OCI-LY7 (cell line): ENCODE data around the gene CNPY1. TPM values are rescaled to one million over a fixed set of nuclear protein-coding genes. Genes with fewer than 3 reads are reported as not detected.

Experiments
- BruUV-seq: library from RNA; stranded (reverse); fragments of 400-500 nt; replicated peaks from 2 replicates; lab custom pipeline; 2021; lab: Mats Ljungman, UMichigan
- CTCF ChIA-PET: fragments of 300-600 bp; sonication (Branson Sonifier 250); formaldehyde crosslinking; loops from one replicate; lab custom pipeline; 2022; ENCODE audit warnings: antibody characterized with exemption; ENCODE audit not compliant: unreplicated experiment; lab: Charles Lee
- POLR2A ChIA-PET: fragments of 300-600 bp; sonication (Branson Sonifier 250); formaldehyde crosslinking; loops from one replicate; lab custom pipeline; 2022; ENCODE audit warnings: antibody characterized with exemption; lab: Charles Lee
- DNase-seq: peaks from one replicate; pipeline ENCODE4 v3.0.0-alpha.2; 2015; ENCODE audit warnings: low spot score
- H2AFZ ChIP-seq: fragments of 200-600 bp; sonication (generic), shearing (Covaris generic); 2 replicates; pipeline ENCODE4 v1.6.1; 2014; ENCODE audit warnings: mild to moderate bottlenecking, antibody characterized with exemption, low read length, moderate library complexity
- H3K27ac ChIP-seq: fragments of 200-600 bp; sonication (generic); 2 replicates; pipeline ENCODE4 v1.5.1; 2014; ENCODE audit warnings: mixed run types, low read depth, mild to moderate bottlenecking, moderate library complexity, low read length, inconsistent platforms; ENCODE audit not compliant: poor library complexity, severe bottlenecking
- H3K36me3 ChIP-seq: fragments of 200-600 bp; sonication (generic); 2 replicates; pipeline ENCODE4 v1.6.1; 2014; ENCODE audit warnings: mild to moderate bottlenecking, antibody characterized with exemption, low read length, moderate library complexity, mixed read lengths; ENCODE audit not compliant: insufficient read depth
- H3K4me1 ChIP-seq: fragments of 200-600 bp; sonication (generic); 2 replicates; pipeline ENCODE4 v1.5.1; 2014; ENCODE audit warnings: mild to moderate bottlenecking, low read length; ENCODE audit not compliant: insufficient read depth, poor library complexity, severe bottlenecking
- H3K4me2 ChIP-seq: fragments of 200-600 bp; sonication (generic); 2 replicates; pipeline ENCODE4 v1.6.1; 2014; ENCODE audit warnings: mild to moderate bottlenecking, low read length
- H3K4me3 ChIP-seq: fragments of 200-600 bp; sonication (generic); 2 replicates; pipeline ENCODE4 v1.5.1; 2014; ENCODE audit warnings: mild to moderate bottlenecking, low read depth, low read length; ENCODE audit not compliant: poor library complexity, severe bottlenecking
- H3K79me2 ChIP-seq: fragments of 200-600 bp; sonication (generic); 2 replicates; pipeline ENCODE4 v1.6.1; 2016; ENCODE audit warnings: low read depth, mild to moderate bottlenecking, low read length, moderate library complexity, mixed read lengths; ENCODE audit not compliant: insufficient read depth
- H3K9me2 ChIP-seq: fragments of 200-600 bp; sonication (generic); 2 replicates; pipeline ENCODE4 v1.6.1; 2016; ENCODE audit warnings: mild to moderate bottlenecking, low read length, mixed read lengths; ENCODE audit not compliant: insufficient read depth
- H3K9me3 ChIP-seq: fragments of 200-600 bp; sonication (generic); 2 replicates; pipeline ENCODE4 v1.6.1; 2014; ENCODE audit warnings: mild to moderate bottlenecking, mixed run types, low read length, mixed read lengths
- H4K20me1 ChIP-seq: fragments of 200-600 bp; sonication (generic); 2 replicates; pipeline ENCODE4 v1.6.1; 2014; ENCODE audit warnings: mild to moderate bottlenecking, antibody characterized with exemption, low read length, moderate library complexity, mixed read lengths; ENCODE audit not compliant: insufficient read depth
- EZH2phosphoT487 ChIP-seq: fragments of 200-600 bp; sonication (generic); IDR thresholded peaks from 2 replicates; pipeline ENCODE4 v1.6.1; 2018; ENCODE audit warnings: low read depth, borderline replicate concordance, mild to moderate bottlenecking, mixed run types, antibody characterized with exemption, low read length, moderate library complexity, mixed read lengths
- intact Hi-C: fragments of 100-400 bp; cut with micrococcal nuclease; formaldehyde crosslinking; loops from one replicate; pipeline ENCODE4 v1.10.0; 2022; ENCODE audit not compliant: unreplicated experiment
- total RNA-seq, 2 experiments: library from RNA; depleted of rRNA in 1 of 2; stranded (reverse); fragments of >200 nt in 1 of 2; shearing (Covaris generic) in 1 of 2; gene quantifications; 2 replicates each; pipeline ENCODE4 v1.2.3, GENCODE V29; 2014 to 2022
- TF ChIP-seq, protein P1 (sequence below): fragments of 200-600 bp; sonication (generic); conservative IDR thresholded peaks from 2 replicates; pipeline ENCODE4 v1.5.1; 2014; ENCODE audit warnings: mild to moderate bottlenecking, antibody characterized with exemption, low read length, moderate library complexity, mixed read lengths

The CNPY1 gene
- total RNA-seq, 2 experiments from 2014 or later: not detected

DNA sequence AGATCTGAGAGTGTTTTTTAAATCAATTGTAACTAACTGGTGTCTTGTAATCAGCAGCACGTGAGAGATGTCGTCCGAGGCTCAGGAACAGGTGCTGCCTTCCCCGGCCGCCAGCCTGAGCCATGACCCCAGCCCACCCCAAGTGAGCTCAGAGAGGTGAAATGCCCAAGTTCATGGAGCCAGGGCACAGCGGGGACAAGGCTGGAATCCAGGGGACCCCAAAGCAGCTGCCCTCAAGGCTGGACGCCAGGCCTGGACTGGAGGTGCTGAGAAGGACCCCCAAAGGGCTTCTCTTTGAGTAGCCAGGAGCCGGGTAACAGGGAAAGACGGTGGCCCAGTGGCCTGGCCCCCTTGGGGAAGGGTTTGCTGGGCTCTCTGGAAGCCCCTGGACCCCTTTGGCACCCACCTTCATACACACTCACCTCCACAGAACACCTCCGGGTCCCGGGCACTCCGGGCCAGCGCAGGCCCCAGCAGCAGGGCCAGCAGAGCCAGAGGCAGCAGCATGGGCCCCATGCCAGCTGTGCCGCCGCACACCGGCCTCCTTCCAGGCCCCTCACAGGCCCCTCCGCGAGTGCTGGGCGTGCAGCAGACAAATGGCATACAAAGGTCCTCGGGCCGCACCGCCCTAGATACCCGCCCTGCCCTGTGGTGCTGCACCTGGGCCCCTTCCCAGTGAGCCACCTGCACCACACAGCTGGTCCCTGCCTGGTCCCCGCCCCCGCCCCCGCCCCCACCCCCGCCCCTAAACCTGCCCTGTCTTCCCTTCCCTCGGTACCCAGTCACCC, 24.0 kb upstream of the CNPY1 start:
- no peaks in the 10 kb centered on the region for H3K4me1 ChIP-seq
- POLR2A ChIA-PET: no interaction called here

DNA sequence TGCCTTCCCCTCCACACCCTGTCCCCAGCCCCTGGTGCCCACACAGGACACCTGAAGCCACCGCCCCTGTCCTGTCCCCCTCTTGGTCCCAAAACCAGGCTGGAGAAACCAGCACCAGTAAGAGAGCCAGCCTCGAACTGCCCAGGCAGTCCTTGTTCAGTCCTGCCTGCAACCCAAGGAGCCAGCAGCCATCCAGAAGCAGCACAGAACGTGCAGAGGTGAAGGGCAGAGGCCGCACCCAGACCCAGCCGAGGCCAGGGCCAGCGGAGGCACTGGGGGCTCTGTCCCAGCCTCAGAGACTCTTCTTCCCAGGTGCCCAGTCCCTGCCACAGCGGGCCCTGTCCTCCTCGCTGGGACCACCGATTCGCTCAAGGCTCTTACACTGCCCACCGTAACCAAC, 23.3 kb upstream of the CNPY1 start:
- H3K4me3 ChIP-seq: no peak overlapping the region
- intact Hi-C loops: no loop called here
- TF ChIP-seq, protein P1, sequence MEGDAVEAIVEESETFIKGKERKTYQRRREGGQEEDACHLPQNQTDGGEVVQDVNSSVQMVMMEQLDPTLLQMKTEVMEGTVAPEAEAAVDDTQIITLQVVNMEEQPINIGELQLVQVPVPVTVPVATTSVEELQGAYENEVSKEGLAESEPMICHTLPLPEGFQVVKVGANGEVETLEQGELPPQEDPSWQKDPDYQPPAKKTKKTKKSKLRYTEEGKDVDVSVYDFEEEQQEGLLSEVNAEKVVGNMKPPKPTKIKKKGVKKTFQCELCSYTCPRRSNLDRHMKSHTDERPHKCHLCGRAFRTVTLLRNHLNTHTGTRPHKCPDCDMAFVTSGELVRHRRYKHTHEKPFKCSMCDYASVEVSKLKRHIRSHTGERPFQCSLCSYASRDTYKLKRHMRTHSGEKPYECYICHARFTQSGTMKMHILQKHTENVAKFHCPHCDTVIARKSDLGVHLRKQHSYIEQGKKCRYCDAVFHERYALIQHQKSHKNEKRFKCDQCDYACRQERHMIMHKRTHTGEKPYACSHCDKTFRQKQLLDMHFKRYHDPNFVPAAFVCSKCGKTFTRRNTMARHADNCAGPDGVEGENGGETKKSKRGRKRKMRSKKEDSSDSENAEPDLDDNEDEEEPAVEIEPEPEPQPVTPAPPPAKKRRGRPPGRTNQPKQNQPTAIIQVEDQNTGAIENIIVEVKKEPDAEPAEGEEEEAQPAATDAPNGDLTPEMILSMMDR: no peak
- no peak for TF ChIP-seq EZH2phosphoT487
- BruUV-seq: no TSS peak
- no peaks in the 10 kb centered on the region for H4K20me1 ChIP-seq
- CTCF ChIA-PET: no interaction called here
- no peaks in the 10 kb centered on the region for H3K79me2 ChIP-seq
- H3K4me1 ChIP-seq: no peaks in the 10 kb centered on the region
- POLR2A ChIA-PET: no interaction called here
- DNase-seq: no peak
- H3K9me2 ChIP-seq: no peaks in the 10 kb centered on the region
- H3K9me3 ChIP-seq: no peaks in the 10 kb centered on the region
- no peak overlapping the region for H3K4me2 ChIP-seq
- no peaks in the 10 kb centered on the region for H3K36me3 ChIP-seq
- H2AFZ ChIP-seq: no peak overlapping the region
- no peak overlapping the region for H3K27ac ChIP-seq

More for the DNA sequence above, 24.0 kb upstream of the CNPY1 start:
- Histone ChIP-seq H2AFZ (no peak overlapping the region), H3K79me2 (no peaks in the 10 kb centered on the region), H3K9me2 (no peaks in the 10 kb centered on the region), H4K20me1 (no peaks in the 10 kb centered on the region), H3K4me3 (no peak overlapping the region), H3K9me3 (no peaks in the 10 kb centered on the region), H3K27ac (no peak overlapping the region), H3K36me3 (no peaks in the 10 kb centered on the region), H3K4me2 (no peak overlapping the region)
- intact Hi-C loops: no loop called here
- no TSS peak for BruUV-seq
- TF ChIP-seq, protein P1: no peak
- no peak for TF ChIP-seq EZH2phosphoT487
- CTCF ChIA-PET: no interaction called here
- no peak for DNase-seq

DNA sequence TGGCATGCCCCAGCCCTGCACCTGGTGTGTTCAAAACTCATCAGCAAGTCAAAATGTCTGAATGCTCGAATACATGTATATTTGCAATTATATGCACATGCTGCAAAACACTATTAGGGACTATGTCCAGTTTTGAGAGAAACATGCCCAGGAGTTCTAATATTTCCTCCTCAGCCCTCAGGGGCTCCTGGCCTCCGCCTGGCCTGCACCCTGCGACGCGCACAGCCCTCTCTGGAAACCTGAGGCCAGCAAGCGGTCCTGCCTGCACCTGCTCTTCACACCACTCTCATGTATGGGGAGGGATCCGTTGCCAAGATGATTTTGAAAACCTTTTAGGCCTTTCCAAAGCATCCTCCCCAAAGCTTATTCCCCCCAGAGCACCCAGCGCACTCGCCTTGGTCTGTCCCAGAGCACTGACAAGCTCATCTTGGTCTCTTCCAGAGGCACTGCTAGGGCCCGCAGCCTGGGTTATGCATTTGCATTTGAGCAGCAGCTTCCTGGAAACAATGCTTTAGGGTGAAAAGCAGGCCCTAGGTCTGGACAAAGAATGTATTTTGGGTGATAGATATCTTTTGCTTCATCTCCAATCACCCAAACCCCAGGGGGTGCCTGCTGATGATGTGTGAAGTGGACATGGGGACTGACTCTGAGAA, 22.6 kb upstream of the CNPY1 start:
- H3K27ac ChIP-seq: no peak overlapping the region
- H4K20me1 ChIP-seq: no peaks in the 10 kb centered on the region
- H3K4me3 ChIP-seq: no peak overlapping the region
- H3K36me3 ChIP-seq: no peaks in the 10 kb centered on the region
- intact Hi-C loops: no loop called here
- no peak overlapping the region for H2AFZ ChIP-seq
- no peaks in the 10 kb centered on the region for H3K9me2 ChIP-seq
- no peak overlapping the region for H3K4me2 ChIP-seq
- no peaks in the 10 kb centered on the region for H3K79me2 ChIP-seq
- BruUV-seq: no TSS peak
- POLR2A ChIA-PET: no interaction called here
- H3K9me3 ChIP-seq: no peaks in the 10 kb centered on the region
- TF ChIP-seq EZH2phosphoT487: no peak
- TF ChIP-seq, protein P1: no peak
- CTCF ChIA-PET: no interaction called here
- no peaks in the 10 kb centered on the region for H3K4me1 ChIP-seq
- no peak for DNase-seq
